Measurements from ENCODE around the gene CYRIA.

Gene CYRIA
- total RNA-seq, result 0 to 0.07 reads per million in 2 donors

DNA sequence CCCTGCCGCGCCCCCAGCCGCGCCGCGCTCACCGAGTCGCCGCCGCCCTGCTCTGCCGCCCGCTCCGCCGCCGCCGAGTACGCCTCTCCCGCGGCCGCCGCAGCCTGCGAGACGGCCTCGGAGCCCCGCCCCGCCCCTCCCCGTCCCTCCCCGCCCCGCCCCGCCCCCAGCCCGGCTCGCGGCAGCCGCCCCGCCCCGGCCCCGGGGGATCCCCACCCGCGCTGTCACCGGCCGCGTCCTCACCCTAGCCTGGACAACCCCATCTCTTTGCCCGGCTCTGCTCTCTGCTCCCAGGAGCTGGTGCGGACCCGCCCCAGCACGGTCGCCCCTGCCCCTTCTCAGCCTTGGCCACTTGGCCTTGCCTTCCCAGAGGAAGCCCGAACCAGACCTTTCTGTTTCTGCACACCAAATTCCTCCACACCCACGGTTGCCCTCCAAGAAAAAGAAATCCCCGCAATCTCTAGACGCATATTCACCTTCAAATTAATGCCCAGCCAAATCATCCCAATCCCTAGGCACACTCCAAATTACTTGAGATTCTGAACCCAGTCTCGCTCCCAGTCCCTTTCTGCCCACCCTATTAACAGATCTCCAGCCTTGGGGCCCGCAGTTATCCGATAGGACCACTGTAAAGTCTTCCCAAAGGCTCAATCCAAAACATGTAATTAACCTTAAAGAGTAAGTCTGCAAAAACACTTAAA, at the start of gene CYRIA:
Gene CYRIA, minus strand, starts transcription at position 87 of the 701 bp plus-strand sequence. CDS start 77,715 bp downstream, outside the sequence.
- DNase-seq, result peak; percentile 20

DNA sequence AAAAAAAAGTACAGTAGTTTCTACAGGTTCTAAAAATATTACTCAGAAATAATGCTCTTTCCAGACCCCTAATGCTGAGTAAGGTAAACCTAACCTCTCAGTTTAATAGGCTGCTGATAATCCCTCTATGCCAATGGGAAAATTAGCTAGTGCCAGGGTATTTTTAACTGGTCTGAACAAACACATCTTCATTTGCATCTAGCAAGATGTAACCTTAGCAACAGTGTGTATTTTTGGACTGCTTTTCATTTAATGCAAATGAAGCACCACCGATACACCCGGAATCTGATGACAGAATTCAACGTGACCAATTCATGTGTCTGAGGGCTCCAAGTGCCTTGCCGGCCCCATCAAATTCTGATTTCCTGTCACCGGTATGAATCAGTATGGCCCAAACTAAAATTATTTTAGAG, 47.4 kb upstream of the CYRIA start:
- no peak for DNase-seq

DNA sequence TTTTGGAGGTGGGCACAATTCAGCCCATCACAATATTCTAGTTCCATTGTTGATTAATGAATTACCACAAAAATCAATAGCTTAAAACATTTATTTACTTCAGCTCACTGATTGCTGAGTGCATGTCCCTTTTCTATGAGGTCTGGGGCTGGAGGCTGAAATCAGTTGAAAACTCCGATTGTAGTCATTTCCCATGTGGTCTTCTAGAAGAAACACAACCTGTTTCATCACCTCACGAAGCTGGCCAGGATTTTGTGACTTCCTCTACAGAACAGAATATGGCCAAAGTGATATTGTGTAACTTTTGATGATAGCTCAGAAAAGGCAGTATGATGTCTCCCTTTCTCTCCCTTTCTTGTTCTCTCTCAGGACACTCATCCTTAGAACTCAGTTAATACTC, 44.1 kb upstream of the CYRIA start:
- DNase-seq, result no peak

DNA sequence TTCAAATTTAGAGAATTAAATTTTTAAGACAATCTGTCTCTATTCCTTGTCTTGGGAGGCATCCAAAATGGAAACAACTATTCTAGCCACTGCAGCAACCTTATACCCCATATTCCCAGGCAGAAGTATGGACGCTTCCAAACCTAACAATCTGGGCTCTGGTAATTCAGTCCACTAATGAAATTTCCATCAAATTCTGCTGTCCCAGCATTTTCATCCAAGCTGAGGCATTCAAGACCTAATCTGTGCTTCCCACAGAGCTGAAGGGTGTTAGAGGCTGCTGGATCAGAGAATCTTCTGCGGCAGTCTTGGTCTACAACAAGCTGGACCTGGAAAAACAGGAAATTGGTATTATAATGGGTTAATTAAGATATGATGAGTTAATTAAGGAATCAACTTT, 42.5 kb upstream of the CYRIA start:
- DNase-seq, result no peak

DNA sequence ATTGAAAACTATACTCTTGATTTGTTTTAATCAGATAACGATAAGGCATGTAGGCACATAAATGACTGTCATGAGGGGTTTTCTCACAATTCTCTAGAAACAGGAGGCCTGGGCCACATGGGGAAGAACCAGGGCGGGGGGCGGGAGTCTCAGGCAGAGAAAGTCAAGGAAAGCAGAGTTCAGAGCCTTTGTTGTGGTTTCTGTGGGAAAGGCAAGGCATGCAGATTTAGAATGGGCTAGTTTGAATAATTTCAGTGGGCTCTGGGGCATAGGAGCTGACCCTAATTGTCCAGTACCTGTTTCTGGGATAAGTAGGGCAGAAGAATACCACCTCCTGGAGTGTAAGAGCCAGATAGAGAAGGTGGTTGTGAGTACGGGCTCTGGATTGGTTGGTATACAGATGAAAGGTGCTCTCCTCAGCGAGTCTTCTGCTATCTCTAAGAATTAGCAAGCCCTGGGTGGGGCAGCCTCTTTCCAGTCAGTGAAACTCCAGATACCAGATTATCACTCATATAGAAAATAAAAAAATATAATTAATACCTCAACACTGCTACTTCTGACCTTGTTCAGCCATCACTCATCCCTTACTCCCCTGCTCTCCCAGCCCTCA, 41.5 kb upstream of the CYRIA start:
- no peak for DNase-seq

DNA sequence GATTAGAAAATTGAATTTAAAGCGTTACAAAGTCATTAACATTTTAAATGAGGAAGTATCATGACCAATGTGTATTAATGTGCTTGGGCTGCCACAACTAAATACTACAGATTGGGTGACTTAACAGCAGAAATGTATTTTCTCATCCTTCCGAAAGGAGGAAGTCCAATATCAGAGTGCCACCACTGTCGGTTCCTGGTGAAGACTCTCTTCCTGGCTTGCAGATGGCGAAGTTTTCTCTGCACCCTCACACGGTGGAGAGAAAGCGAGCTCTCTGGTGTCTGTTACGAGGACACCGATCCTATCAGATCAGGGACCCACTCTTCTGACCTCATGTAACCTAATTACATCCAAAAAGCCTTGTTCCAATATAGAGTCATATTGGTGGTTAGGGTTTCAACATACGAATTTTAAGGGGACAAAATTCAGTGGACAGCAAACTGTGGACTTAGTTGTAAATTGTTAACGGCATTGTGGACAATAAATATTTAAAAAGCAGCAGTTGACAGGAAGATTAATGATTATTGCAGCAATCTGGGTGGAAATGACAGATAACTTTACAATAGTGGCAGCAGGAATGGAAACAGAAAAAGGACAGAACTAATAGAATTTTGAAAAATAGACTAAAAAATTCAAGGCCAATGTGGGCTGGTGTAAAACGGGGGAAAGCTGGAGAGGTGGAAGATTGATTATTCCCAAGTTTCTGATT, 35.1 kb upstream of the CYRIA start:
- DNase-seq, result no peak

DNA sequence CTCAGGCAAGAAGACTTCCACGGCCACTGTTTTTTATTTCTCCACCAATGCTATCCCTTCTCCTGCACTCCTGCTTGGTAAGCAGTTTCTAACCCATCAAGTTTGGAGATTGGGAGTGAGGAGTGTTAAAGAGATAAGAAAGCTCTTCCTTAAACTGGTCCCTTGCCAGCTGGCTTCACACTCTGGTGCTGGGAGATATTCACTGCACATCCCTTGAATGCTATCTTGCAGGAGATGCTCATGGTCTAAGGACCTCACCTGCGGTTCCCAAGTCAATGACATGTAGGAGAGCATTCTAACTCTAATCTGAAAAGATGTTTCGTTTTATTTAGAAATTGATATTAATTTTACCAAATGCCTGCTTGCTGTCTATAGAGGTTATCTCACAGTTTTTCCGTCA, 28.2 kb upstream of the CYRIA start:
- no peak for DNase-seq

DNA sequence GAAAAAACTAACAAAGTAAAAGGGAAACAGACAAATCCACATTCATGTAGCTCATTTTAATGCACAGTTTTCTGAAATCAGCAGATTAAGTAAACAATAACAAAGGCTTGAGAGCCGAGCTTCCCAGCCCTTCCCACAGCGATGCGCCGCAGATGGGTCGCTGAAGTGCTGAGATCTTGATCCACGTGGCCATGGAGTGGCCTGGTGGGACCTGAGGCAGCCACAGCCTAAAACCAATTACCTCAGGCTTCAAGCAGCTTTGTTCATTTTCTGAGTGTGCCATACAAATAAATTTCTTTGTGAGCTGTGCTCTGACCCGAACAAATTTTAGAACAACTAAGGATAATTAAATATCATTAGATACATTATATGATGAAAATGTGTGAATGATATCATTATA, 25.6 kb upstream of the CYRIA start:
- DNase-seq, result no peak

DNA sequence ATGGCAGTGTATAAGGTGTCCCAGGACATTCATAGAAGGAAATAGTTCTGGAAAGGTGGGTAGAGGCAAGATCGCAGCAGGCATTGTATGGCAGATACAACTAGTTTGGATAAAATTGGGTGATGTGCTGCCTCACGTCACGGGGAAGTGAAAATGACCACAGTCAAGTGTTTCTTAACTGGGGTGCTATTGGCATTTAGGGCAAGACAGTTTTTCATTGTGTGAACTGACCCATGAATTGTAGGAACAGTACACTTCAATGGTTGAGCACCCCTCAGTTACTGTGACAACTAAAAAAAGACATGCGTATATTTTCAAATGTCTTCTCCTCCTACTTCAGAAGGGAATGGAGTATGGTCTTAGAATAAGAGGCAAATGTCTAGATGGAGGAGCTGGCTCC, 22.3 kb upstream of the CYRIA start:
- DNase-seq, result no peak

DNA sequence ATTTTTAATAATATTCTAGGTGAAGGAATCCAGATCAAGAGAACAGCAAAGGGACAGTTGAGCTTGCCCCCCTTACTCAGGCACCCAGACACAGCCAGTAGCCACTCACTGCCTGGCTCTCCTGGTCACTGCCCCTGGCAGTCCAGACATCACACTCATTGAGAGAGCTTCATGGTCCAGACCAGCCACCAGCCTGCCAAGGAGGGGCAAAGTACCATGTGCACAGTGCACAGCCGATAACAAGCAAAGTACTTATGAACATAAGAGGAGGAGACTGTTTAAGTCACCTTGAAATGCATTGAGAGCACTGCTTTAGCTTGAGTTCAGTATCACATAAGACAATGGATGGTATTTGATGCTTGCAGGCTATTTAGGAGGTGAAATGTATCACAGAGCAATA, 21.6 kb upstream of the CYRIA start:
- no peak for DNase-seq

DNA sequence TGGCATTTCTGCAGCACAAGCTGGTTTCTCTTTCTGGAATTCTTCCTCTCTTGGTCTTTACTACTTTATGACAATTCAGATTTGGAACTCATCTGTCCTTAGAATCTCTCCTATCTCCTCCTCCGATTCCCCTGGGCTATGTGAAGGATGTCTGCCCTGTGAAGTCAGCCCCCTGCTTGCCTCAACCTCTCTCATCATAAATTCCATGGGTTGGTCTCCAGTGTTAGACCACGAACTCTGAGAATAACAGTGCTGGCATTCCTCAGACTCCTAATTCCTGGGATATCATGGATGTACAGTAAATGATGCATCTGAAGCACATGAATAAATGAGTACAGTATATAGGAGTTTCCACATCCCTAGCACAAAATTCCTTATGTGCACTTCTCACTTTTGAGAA, 21.0 kb upstream of the CYRIA start:
- no peak for DNase-seq

DNA sequence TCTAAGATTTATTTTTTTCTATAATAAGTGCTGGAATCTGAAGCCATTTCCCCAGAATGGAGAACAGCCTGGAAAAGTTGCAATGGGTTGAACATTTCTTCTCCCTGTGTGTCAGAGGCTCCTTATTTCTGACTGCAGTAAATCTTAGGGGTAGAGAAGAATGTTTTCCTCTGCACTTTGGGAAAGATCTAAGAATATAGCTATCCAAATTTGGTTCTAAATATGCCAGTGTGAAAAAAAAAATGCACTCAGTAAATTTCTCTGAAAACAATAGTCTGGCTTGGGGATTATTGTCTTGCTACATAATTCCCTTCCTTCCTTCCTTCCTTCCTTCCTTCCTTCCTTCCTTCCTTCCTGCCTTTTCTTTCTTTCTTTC, 19.7 kb upstream of the CYRIA start:
- no peak for DNase-seq

DNA sequence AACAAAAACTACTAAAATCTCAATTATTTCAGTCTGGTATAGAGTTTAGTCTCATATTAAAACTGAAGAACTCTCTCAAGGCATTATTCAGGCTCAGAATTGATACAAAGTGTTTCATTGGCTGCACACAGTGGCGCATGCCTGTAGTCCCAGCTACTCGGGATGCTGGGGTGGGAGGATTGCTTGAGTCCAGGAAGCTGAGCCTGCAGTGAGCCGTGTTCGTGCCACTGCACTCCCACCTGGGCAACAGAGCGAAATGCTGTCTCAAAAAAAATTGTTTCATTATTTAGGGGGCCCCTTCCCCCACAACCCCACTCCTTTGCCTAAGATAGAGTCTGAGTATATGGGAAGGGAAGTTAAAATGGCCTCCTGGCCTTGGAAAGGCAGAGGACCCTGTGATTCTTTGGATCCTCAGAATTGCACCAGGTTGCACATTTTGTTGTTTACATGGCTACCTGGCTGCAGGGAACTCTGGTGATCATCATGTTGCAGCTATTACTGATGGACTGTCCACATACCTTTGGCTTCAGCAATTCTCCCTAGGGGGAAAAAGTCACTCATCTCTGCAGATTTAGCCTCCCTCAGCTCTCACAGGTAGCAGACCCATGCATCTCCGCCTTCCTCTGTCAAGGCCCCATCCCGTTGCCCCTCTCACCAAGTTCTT, 19.2 kb upstream of the CYRIA start:
- DNase-seq, result no peak

DNA sequence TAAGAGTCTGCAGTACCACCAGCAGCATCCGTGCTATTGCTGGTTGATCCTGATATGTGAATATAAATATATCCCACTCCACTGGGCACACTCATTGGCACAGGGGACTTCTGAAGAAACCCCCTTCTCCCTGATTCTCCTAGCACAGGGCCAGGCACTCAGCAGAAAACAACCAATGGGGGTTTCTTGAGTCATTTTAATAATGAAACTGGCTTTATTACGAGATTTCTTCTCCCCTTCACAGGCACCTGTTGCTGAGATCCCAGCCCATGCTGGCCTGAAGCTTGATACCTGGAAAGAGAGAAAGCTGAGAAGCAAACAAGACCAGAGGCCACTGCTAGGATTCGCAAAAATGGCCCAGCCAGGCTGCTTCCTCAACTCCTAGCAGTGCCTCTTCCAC, 17.9 kb upstream of the CYRIA start:
- DNase-seq, result no peak

DNA sequence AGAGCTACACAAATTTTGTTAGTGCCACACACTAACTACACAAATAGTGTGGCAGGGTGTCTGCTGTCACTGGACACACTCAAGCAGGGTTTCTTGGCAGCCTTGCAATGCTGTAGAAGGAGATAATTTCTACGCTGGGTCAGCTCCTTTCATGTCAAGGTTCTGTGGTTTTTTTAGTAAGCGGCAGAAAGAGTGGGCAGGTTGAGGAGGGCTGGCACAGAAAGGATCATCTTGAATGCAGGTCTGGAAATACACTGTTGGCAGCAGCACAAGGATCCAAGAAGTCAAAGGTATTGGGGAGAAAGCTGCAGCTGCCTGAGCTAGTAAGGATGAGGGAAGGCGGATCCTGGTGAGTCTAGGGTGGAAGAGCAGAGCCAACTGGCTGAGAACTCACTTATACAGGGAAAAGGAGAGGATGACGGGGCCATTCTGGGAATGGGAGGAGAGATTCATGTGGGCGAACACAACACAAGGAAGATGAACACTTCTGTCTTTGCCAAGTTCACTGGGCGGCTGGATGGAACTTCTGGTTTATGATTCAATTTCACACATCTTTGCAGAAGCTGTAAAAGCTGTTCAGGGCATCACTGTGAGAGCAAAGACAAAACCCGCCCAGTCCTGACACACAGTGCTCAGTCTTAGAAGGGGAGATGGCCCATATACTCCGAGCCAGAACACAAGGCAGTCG, 16.9 kb upstream of the CYRIA start:
- no peak for DNase-seq

DNA sequence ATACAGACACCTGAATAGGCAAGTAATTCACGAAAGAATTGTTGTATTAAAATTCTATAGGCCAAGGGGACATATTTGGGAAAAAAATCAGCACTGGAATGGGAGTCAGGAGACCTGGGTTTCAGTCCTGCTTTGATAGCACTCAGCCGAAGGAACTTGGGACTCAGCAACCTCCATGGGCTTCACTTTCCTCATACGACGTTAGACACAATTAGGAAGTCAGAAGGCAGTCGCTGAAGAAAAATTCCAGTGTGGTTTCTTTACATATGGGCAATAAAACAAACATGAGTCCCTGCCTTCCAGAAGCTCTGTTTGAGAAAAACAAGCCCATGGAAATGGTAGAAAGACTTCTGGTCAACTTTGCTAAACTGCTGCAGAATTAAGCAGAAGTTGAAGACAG, 15.1 kb upstream of the CYRIA start:
- DNase-seq, result no peak

DNA sequence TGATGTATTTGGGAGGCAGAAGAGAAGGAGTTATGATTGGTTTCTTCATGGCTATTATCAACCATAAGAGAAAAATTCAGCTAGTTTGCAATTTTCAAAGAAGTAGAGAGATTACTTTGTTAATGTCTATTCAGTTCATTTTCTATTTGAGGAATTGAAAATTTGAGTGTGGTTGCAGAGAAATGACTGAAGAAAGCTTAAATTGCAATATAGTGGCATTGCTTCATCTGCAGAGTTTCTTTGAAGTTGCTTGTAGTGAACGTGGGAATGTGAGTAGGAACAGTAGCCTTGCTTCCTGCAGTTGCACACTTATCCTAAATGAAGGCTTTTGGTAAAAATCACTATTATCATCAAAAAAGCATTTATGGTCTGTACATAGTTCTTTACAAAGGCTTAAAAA, 14.7 kb upstream of the CYRIA start:
- no peak for DNase-seq

DNA sequence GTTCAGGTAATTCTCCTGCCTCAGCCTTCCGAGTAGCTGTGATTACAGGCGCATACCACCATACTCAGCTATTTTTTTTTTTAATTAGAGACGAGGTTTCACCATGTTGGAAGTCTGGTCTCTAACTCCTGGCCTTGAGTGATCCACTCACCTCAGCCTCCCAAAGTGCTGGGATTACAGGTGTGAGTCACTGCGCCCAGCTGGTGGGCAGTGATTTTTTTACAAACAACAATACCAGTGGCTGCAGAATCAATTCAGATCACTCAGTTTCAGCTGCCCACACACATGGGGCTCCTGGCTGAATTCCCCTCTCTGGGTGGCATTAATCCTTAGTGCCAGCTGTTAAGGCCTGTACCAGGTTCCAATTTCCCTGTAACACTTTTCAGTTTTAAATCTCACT, 13.3 kb upstream of the CYRIA start:
- DNase-seq, result no peak

DNA sequence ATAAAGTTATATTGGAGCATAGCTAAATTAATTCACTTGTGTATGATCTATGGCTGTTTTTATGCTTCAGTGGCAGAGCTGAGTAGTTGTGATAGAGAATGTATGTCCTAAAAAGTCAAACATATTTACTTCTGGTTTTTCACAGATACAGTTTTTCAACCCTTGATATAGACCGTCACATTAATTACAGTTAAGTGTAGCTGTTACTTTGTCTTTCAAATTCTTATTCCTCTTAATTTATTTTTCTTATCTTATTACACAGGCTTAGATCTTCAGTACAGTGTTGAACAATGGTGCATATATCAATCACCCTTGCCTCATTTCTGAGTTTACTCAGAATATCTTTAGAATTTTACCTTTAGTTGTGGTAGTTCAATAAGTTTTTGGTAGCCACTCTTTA, 12.2 kb upstream of the CYRIA start:
- no peak for DNase-seq

DNA sequence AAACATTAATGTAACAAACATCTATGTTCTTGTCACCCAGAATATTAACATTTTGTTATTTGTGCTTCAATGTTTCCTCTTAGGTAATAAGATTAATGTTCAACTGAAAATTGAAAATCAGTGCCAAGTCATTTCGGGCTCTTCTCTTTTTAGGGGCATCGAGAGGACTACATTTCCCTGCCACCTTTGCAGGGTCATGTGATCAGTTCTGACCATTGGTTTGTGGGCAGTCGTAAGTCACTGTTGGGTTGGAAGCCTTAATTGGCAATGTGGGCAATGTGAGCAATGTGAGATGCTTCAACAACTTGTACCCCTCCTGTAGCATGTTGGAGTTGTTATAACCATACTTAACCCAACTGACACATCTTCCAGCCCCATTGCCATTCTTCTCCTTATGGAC, 10.1 kb upstream of the CYRIA start:
- DNase-seq, result no peak

DNA sequence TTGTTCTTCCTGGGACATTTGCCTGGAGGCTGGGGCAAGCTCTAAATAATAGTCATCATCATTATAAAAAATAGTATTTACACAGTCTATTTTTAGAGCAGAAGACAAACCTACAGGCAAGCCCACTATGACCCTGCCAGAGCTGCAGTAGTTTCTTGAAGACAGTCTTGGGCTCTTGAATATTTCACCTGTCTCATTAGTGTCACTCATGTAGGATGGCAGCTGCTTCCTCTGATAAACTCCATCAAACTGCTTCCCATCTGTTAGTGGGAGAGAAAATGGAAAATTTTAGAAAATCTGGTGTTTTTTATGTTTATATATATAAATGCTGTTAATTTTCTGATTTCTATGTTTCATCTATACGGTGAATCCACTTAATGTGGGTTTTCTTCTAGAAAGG, 8.5 kb upstream of the CYRIA start:
- no peak for DNase-seq

DNA sequence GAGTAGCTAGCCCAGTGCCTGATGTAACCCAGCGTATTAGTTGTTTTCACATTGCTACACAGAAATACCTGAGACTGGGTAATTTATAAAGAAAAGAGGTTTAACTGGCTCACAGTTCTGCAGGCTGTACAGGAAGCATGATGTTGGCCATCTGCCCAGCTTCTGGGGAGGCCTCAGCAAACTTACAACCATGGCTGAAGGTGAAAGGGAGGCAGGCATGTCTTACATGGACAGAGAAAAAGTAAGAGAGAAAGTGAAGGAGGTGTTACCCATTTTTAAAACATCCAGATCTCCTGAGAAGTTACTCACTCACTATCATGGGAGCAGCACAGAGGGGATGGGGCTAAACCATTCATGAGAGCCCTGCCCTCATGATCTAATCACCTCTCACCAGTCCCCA, 6.1 kb upstream of the CYRIA start:
- no peak for DNase-seq

DNA sequence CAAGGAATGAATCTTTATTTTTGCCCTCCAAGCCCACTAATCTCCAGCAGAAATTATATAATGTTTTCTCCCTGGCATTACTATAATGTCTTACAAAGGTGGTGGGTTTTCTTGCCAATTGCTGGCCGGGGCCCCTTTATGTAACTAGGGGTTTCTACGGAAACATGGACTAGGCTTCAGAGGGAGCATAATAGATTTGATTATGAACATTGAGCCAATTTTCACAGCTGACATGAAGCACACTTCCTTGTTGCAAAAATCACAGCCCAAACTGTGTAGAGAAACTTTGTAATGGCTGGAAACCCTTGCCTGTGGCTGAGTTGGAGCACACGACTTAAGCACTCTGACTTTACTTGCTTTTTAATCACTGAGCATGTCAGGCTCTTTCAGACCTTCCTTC, 3.8 kb upstream of the CYRIA start:
- DNase-seq, result no peak

Measured in T-helper 9 cell (primary cell).